Activated T-cell treated with anti-CD3 and anti-CD28 coated beads for 48 hours (primary cell): ENCODE results near the gene ZMYND19.
"Not testable (repeated sequence)": the region's sequence is repeated elsewhere in the genome, so short reads cannot be mapped to it uniquely, and the experiment has no call there.

Experiments
- DNase-seq: peaks from one replicate; pipeline ENCODE4 v3.0.0-alpha.2; 2020; ENCODE audit warnings: low read depth

Gene ZMYND19

GRCh38 chr9:137613738-137614523 lies 23.6 kb upstream of the ZMYND19 start:
- no peak for DNase-seq

- no peak for DNase-seq
Observed at GRCh38 chr9:137613259-137613658, 22.9 kb upstream of the ZMYND19 start.

DNA sequence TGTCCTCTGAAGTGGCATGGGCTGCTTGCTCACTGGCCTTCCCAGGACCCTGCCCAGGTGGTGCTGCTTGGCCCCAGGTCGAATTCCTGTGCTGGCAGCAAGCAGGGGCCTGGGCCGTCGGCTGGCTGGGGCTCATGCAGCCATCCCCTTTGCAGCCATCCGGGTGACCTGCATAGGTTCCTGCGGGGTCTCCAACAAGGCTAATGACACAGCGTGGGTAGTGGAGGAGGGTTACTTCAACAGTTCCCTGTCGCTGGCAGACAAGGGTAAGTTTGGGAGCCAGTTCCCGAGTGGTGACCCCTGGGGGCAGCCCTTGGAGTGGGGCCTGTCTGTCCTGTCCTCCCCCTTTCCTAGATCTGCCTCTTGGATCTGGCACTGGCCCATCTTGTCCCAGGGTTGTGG lies 22.4 kb upstream of the ZMYND19 start:
- DNase-seq: no peak

DNA sequence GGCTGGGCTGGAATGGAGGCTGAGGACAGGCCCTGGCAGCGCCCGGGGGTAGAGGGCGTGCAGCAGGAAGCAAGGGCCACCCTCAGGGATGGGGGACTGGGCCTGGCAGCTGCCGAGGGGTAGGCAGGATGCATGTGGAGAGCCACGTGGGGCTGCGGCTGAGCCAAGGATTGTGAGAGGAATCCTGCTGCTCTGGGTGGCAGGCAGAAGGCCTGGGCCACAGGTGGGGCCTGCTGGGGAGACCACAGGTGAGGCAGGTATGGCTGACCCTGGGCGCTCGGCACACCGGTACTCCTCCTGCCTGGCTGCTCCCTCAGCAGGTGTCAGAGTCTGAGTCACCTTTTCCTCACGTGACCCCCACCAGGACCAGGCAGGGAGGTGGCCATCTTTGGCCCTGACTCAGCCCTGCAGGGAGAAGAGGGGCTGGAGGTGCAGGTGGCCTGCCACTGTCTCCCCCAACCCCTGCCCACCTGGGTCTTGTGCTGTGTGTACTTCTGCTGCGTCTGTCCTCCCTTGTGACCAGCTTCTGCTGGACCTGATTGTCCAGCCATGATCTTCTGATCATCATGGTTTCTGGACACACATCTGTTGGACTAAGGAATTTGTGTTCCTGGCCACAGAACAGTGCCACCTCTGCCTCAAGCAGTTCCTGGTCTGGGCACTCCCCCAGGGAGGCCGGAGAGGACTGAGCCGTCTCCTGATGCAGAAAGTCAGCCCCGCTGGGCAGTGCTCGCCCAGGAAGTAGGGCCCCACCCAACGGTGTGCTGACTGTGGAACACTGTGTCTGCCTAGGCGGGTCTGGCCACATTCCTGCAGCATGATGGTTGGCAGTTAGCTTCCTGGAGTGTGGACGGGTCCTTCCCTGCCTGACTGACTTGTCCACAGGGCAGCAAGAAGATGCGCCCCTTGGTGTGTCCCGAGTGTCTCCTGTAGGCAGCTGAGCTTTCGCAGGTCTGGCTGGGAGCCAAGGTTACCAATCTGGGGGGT lies 21.6 kb upstream of the ZMYND19 start:
- no peak for DNase-seq

- DNase-seq: no peak
Observed at GRCh38 chr9:137610944-137611343, 20.6 kb upstream of the ZMYND19 start.

- DNase-seq: no peak
Observed at GRCh38 chr9:137607141-137607857, 17.0 kb upstream of the ZMYND19 start.

GRCh38 chr9:137606734-137607138 lies 16.4 kb upstream of the ZMYND19 start:
- no peak for DNase-seq

DNA sequence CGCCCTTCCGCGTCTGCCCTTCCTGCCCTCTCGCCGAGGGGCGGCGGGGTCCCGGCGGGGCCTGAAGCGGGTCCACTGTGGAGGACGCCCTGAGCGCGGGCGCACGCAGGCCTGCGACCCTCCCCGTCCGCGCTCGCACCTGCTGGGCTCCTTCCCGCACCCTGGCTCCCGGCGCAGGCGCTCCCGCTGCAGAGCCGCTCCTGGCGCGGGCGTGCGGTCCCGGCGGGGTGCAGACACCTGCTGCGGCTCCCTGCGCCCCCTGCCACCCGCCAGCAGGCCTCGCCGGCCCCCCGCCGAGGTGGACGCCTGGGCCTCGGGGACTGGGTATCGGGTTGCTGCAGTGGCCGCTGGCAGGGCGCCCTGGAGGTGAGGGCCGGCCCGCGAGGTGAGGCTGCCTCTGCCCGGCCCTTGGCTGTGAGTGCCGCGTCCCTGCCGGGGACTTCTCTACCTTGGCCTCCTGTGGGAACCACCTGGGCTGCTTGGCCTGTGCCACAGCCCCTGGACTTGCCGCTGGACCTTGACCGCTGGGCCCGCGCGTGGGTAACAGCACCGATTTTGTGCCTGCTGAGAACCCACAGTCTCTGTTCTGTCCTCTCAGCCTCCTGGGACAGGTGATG lies 15.8 kb upstream of the ZMYND19 start:
- no peak for DNase-seq

DNA sequence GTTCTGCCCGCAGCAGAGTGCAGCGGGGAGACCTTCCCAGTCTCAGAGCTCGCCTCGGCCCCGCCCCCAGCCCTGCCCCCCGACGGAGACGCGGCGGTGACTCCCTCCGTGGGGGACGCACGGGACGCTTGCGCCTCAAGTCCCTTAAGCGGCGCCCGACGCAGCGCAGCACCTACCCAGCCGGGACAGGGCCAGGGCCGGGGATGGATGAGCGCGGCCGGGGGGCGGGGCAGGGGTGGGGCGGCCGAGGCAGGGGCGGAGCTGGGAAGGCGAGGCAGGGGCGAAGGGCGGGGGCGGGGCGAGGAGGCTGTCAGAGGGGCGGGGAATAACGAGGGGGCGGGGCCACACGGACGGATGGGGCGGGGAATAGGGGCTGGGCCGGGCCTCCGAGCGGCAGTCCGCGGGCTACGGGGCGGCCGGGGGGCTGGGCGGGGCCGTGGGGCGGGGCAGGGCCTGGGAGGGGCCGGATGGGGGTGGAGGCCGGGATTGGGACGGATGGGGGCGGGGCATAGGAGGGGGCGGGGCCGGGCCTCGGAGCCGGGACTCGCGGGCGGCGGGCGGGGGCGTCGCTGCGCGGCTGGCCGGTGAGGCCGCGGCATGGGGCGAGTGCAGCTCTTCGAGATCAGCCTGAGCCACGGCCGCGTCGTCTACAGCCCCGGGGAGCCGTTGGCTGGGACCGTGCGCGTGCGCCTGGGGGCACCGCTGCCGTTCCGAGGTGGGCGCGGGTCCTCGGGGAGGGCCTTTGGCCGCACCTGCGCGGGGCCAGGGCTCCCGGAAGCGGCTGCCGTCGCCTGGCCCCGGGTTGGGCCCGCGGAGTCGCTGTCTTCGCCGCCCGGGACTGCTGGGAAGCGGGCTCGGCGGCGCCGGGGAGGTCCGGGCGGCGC lies 15.1 kb upstream of the ZMYND19 start, which contains the start of gene ARRDC1:
TSS of gene ARRDC1 (plus strand) at position 566 of the 884 bp plus-strand sequence. CDS start at position 598, 32 bp downstream.
- DNase-seq: peak; percentile 89

GRCh38 chr9:137604345-137605086 lies 14.2 kb upstream of the ZMYND19 start:
- no peak for DNase-seq

DNA sequence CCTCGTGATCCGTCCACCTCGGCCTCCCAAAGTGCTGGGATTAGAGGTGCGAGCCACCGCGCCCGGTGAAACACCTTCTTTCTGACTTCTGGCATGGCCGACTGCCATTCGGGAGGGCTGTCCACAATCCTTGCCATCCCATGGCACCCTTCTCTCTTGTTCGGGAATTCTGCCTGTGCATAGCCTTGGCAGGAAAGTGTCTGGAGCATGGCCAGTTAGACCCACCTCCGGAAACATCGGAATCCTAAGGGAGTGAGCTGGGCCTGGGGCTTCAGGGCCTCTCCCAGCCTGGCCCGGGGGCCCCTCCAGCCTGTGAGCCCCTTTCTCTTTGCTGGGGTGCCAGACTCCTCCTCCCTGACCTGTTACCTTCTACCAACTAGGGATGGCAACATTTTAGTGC lies 13.6 kb upstream of the ZMYND19 start:
- no peak for DNase-seq

GRCh38 chr9:137602661-137603060 lies 12.3 kb upstream of the ZMYND19 start:
- DNase-seq: no peak

DNA sequence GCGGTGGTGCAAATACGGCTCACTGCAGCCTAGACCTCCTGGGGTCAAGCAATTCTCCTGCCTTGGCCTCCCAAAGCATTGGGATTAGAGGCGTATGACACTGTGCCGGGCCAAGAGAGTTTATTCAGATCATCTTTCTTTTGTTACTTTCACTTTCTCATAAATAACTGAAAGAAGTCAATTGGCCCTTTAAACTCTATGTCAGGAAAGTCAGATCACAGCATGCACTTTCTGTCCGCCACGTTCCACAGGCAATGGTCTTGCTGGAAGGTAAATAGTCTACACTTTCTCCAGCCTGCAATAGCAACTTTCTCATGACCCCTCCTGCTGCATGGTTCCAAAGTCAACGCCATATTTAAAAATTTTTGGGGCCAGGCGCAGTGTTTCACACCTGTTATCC lies 8.6 kb upstream of the ZMYND19 start:
- no peak for DNase-seq

DNA sequence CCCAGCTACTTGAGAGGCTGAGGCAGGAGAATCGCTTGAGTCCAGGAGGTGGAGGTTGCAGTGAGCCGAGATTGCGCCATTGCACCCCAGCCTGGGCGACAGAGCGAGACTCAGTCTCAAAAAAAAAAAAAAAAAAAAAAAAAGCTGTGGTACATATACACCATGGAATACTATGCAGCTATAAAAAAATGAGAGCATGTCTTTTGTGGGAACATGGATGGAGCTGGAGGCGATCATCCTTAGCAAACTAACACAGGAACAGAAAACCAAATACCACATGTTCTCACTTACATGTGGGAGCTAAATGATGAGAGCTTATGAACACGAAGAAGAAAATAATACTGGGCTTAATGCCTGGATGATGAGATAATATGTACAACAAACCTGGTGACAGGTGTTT lies 6.3 kb upstream of the ZMYND19 start:
- not testable (repeated sequence) for DNase-seq

- no peak for DNase-seq
Observed at GRCh38 chr9:137593176-137593575, 2.9 kb upstream of the ZMYND19 start.

- DNase-seq: no peak
Observed at GRCh38 chr9:137592767-137593166, 2.5 kb upstream of the ZMYND19 start.

DNA sequence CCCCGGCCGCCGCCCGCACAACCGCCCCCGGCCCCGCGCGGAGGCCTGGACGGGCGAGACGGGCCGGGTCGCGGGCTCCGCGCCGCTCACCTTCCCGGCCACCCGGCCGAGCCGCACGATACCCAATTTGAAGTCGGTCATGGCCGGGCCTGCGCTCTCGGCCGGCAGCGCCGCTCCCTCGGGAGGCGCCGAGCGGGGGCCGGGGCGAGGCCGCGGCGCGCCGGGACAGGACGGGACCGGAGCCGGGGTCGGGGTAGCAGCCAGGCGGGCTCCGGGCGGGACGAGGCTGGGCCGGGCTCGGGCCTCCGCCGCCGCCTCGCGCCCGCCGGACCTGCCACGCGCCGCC lies 216 bp downstream of the ZMYND19 start:
- no peak for DNase-seq

- DNase-seq: no peak
Observed at GRCh38 chr9:137589441-137590122, 730 bp downstream of the ZMYND19 start.

GRCh38 chr9:137588891-137589290 lies 1.4 kb downstream of the ZMYND19 start:
- DNase-seq: no peak

DNA sequence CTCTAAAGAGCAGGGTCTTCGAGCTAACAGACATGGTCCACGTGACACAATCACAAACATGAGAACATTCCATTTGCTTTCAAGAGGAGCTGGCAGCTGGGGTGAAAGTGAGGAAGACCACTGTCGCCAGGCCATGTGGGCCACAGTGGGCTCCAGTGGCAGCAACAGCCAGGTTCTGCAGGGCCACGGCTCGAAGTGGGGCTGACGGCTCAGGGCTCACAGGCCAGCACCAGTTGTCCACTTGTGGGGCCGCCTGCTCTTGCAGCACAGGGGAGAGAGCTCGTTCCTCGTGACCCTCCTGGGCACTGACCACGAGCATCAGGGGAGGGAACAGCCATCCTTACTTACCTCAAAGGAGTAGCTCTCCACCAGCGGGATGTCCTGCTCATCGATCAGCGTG lies 2.0 kb downstream of the ZMYND19 start:
- no peak for DNase-seq
